SK-N-SH (cell line): ENCODE data around the gene KCNH4.

Source experiments
- EP300 ChIP-seq, 2 experiments: IDR thresholded peaks; 2 replicates each; pipeline versions ENCODE4 v1.4.0 to v1.6.1; 2012; ENCODE audit warnings: borderline replicate concordance in 1 of 2, low read depth in 1 of 2, low read length in 1 of 2
- RAD21 ChIP-seq: IDR thresholded peaks from 2 replicates; pipeline ENCODE4 v1.6.1; 2012; ENCODE audit warnings: mild to moderate bottlenecking, low read length
- ZBTB33 ChIP-seq: IDR thresholded peaks from 2 replicates; pipeline ENCODE4 v1.4.0; 2012; ENCODE audit warnings: low read depth, borderline replicate concordance

- TF ChIP-seq ZBTB33: no peak
- TF ChIP-seq RAD21: no peak
- TF ChIP-seq EP300 (IDR thresholded peaks at IDR 0.05; ENCODE audit: borderline replicate concordance in 1 of 2, low read depth in 1 of 2, low read length in 1 of 2): no peak
Observed at GRCh38 chr17:42202159-42202558, 21.2 kb upstream of the KCNH4 start.
